K562 (cell line): ENCODE results near the gene YIF1A. TPM values are rescaled to one million over a fixed set of nuclear protein-coding genes. Genes with fewer than 3 reads are reported as not detected.

ENCODE experiments used
- ATAC-seq: fragments of 200-7000 bp; cut with Tn5 transposase; 3 replicates; pipeline ENCODE4 v1.9.1; 2020; ENCODE audit warnings: moderate library complexity
- BruUV-seq: library from RNA; stranded (reverse); fragments of 400-500 nt; replicated peaks from 2 replicates; lab custom pipeline; 2021; lab: Mats Ljungman, UMichigan
- CTCF ChIA-PET: fragments of 300-600 bp; formaldehyde crosslinking; extraction: SDS; loops from one replicate; lab custom pipeline; 2021; ENCODE audit warnings: low intra/inter-chr PET ratio; lab: Yijun Ruan, JAX
- POLR2A ChIA-PET: fragments of 300-600, 350-650 bp; sonication (Branson Sonifier 250); formaldehyde crosslinking; extraction: SDS; loops from one replicate; lab custom pipeline; 2021; ENCODE audit warnings: antibody characterized with exemption, inconsistent platforms; lab: Yijun Ruan, JAX
- DNase-seq, 4 experiments: peaks; one replicate each; pipeline versions ENCODE4 v3.0.0 to v3.0.0-alpha.2; 2011 to 2018; ENCODE audit warnings: low spot score in 3 of 4, mixed read lengths in 3 of 4; ENCODE audit errors: extremely low read depth in 1 of 4
- FAIRE-seq: peaks from 2 replicates; lab custom pipeline; 2011; peaks lifted over from hg19 to GRCh38; lab: Jason Lieb, UNC
- H2AFZ ChIP-seq: 2 replicates; pipeline ENCODE4 v1.6.0; 2011; ENCODE audit warnings: low read depth, low read length, control low read depth, inconsistent platforms
- H3K27ac ChIP-seq: fragments of 200-600 bp; 3 replicates; pipeline ENCODE4 v1.8.0; 2011; ENCODE audit warnings: low read depth, mild to moderate bottlenecking, control low read depth, inconsistent platforms, low read length, moderate library complexity, mixed read lengths; ENCODE audit errors: extremely low read depth
- H3K27me3 ChIP-seq, 2 experiments: fragments of 300-600 bp in 1 of 2; 2 replicates in 1 of 2; 3 replicates in 1 of 2; pipeline versions ENCODE4 v1.6.0 to v1.8.0; 2011; ENCODE audit warnings: inconsistent platforms in 2 of 2, low read length in 2 of 2, mild to moderate bottlenecking in 1 of 2, mixed read lengths in 1 of 2, moderate library complexity in 1 of 2; ENCODE audit not compliant: control insufficient read depth in 2 of 2, insufficient read depth in 2 of 2
- H3K36me3 ChIP-seq: fragments of 300-600 bp; 3 replicates; pipeline ENCODE4 v1.8.0; 2011; ENCODE audit warnings: mild to moderate bottlenecking, low read length, inconsistent platforms; ENCODE audit not compliant: control insufficient read depth, insufficient read depth
- H3K4me1 ChIP-seq, 2 experiments: fragments of 200-600 bp in 1 of 2; replicated peaks in 1 of 2; 2 replicates in 1 of 2; 3 replicates in 1 of 2; pipeline versions ENCODE4 v1.5.1 to v1.8.0; 2011; ENCODE audit warnings: inconsistent platforms in 2 of 2, low read length in 2 of 2, mild to moderate bottlenecking in 1 of 2, mixed read lengths in 1 of 2, moderate library complexity in 1 of 2; ENCODE audit not compliant: control insufficient read depth in 2 of 2, insufficient read depth in 2 of 2
- H3K4me2 ChIP-seq: 2 replicates; pipeline ENCODE4 v1.6.1; 2011; ENCODE audit warnings: low read length, control low read depth, inconsistent platforms, mixed read lengths; ENCODE audit not compliant: insufficient read depth
- H3K4me3 ChIP-seq: fragments of 200-600 bp; sonication (generic), shearing (Covaris generic); 2 replicates; pipeline ENCODE4 v1.5.1; 2016; ENCODE audit warnings: control low read depth, inconsistent platforms
- H3K79me2 ChIP-seq: fragments of 200-600 bp; 3 replicates; pipeline ENCODE4 v1.8.0; 2011; ENCODE audit warnings: low read length, inconsistent platforms; ENCODE audit not compliant: control insufficient read depth, insufficient read depth
- H3K9ac ChIP-seq, 2 experiments: 2 replicates each; pipeline versions ENCODE4 v1.6.0 to v1.6.1; 2011; ENCODE audit warnings: low read depth in 2 of 2, low read length in 2 of 2, control low read depth in 1 of 2, inconsistent platforms in 1 of 2, mild to moderate bottlenecking in 1 of 2, mixed read lengths in 1 of 2; ENCODE audit not compliant: insufficient read depth in 1 of 2
- H3K9me1 ChIP-seq: one replicate; pipeline ENCODE4 v1.6.0; 2011; ENCODE audit warnings: inconsistent platforms, mild to moderate bottlenecking, low read length, moderate library complexity; ENCODE audit not compliant: control insufficient read depth, insufficient read depth
- H3K9me3 ChIP-seq: replicated peaks from 2 replicates; pipeline ENCODE4 v1.5.1; 2011; ENCODE audit warnings: low read depth, low read length, inconsistent platforms; ENCODE audit not compliant: control insufficient read depth, insufficient read depth
- H4K20me1 ChIP-seq: replicated peaks from 2 replicates; pipeline ENCODE4 v1.6.1; 2011; ENCODE audit warnings: low read length, inconsistent platforms, mixed read lengths; ENCODE audit not compliant: control insufficient read depth, insufficient read depth
- CEBPB ChIP-seq: fragments of 450-650 bp; IDR thresholded peaks from 2 replicates; pipeline ENCODE4 v1.6.1; 2016; ENCODE audit warnings: missing genetic modification characterization, missing compliant biosample characterization
- CEBPZ ChIP-seq: fragments of 150-350 bp; IDR thresholded peaks from 2 replicates; pipeline ENCODE4 v1.6.1; 2014; ENCODE audit warnings: low read depth, mild to moderate bottlenecking, low read length, borderline replicate concordance
- ZNF316 ChIP-seq: fragments of 450-650 bp; IDR thresholded peaks from 2 replicates; pipeline ENCODE4 v1.6.1; 2016
- ZNF717 ChIP-seq: fragments of 250-450 bp; sonication (Bioruptor Pico); IDR thresholded peaks from 2 replicates; pipeline ENCODE4 v1.5.0; 2021
- WGBS: fragments of 100-300 bp; shearing (Covaris generic); methylation state at CpG from one replicate; pipeline ENCODE4 v1.1.6; 2016; ENCODE audit warnings: low coverage, mixed read lengths; ENCODE audit not compliant: insufficient coverage; ENCODE audit errors: missing lambda C conversion rate; 5-methylcytosine and 5-hydroxymethylcytosine counted together
- in situ Hi-C: fragments of 300-500 bp; cut with MboI; formaldehyde crosslinking; loops from 4 replicates; pipeline ENCODE4 v1.15.0; 2018; ENCODE audit warnings: inconsistent platforms, mixed read lengths
- intact Hi-C: fragments of 100-400 bp; cut with micrococcal nuclease; formaldehyde crosslinking; loops from 2 replicates; pipeline ENCODE4 v1.14.2; 2022
- polyA plus RNA-seq, 8 experiments: library from polyadenylated mRNA; depleted of rRNA in 4 of 8; stranded (reverse) in 5 of 8; unstranded in 3 of 8; fragments of >200 nt; fragmentation: Nextera tagmentation in 2 of 8; fragmentation: Illumina TruSeq in 1 of 8; extraction: Ambion mirVana in 2 of 8; extraction: Trizol in 1 of 8; gene quantifications; 2 replicates each; pipeline versions ENCODE4 v1.2.1 to v1.2.3, GENCODE V29; 2011 to 2014; ENCODE audit warnings: inconsistent platforms in 1 of 8, missing spikeins in 1 of 8
- total RNA-seq, 7 experiments: library from RNA; depleted of rRNA in 6 of 7; stranded (reverse); fragments of >200 nt in 6 of 7; fragmentation: Illumina TruSeq in 2 of 7; extraction: Trizol in 2 of 7; gene quantifications; 2 replicates each; pipeline versions ENCODE4 v1.2.1 to v1.2.3, GENCODE V29; 2011 to 2021; ENCODE audit warnings: low replicate concordance in 1 of 7

YIF1A gene
- total and polyA plus RNA-seq, 9 of the 15 experiments (the other 6 are each of a cell fraction or from before 2014, with no cell fraction given) = 8.6 to 121 (median 77.2) TPM

DNA sequence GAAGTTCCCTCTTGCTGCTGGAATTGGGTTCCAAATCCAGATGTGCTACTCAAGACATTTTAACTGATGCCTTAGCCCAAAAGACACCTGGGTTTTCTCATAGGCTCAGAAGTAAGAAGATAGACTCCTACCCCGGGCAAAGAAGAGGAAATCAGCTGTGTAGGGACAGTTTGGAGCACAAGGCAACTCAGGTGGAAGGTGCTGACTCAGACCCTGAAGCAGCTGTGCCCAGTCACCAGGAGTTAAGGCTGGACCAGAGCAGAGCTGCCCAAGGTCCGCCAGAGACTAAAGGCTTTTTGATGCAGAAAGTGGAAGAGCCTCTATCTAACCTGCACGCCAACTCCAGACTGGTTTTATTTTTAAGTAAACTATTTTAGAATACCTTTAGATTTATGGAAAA is 41.1 kb downstream of the YIF1A start:
- 55% methylated on average over 3 of the region's 3 CpGs for WGBS
- ChIA-PET CTCF (no interaction called here), POLR2A (interaction anchor here (0.7 to 3.4 kb wide), 2 partner anchors 11 to 181 kb away, joined by 3 to 22 read pairs; no protein-coding TSS in a partner anchor)
- Histone ChIP-seq H3K4me2 (no peak overlapping the region), H4K20me1 (0 out of 2 replicates have a peak, but pooled peaks cover 4% of the 10 kb centered on the region), H3K36me3 (no peaks in the 10 kb centered on the region), H3K9ac (no peak overlapping the region), H3K27me3 (no peaks in the 10 kb centered on the region), H3K27ac (no peak overlapping the region), H3K4me1 (no peaks in the 10 kb centered on the region), H3K9me3 (no peaks in the 10 kb centered on the region), H2AFZ (no peak overlapping the region), H3K79me2 (no peaks in the 10 kb centered on the region), H3K4me3 (no peak overlapping the region), H3K9me1 (no peaks in the 10 kb centered on the region)
- BruUV-seq = no TSS peak
- no peak for FAIRE-seq
- intact Hi-C loops = no loop called here
- in situ Hi-C loops = no loop called here
- no peak for DNase-seq
- TF ChIP-seq CEBPB (tag) (no peak), ZNF316 (0 out of 2 replicates have a peak, but pooled peaks have one; percentile 10), ZNF717 (CRISPR knock-in tag) (no peak), CEBPZ (no peak)
- ATAC-seq = no peak
